HG02840 (cell line): Measurements from ENCODE around the gene RNASE1.
"Not testable (repeated sequence)": the region's sequence is repeated elsewhere in the genome, so short reads cannot be mapped to it uniquely, and the experiment has no call there.

Experiments
- ATAC-seq: cut with Tn5 transposase; IDR thresholded peaks from one replicate; pipeline ENCODE4 v1.9.1; 2021; ENCODE audit warnings: mild to moderate bottlenecking, moderate library complexity, moderate number of reproducible peaks; ENCODE audit not compliant: unreplicated experiment, low FRiP score

RNASE1 gene

GRCh38 chr14:20775901-20776300 is 26.7 kb downstream of the RNASE1 start:
- ATAC-seq, result no peak

- no peak for ATAC-seq
These were observed 27.6 kb downstream of the RNASE1 start for GRCh38 chr14:20775043-20775442.

- no peak for ATAC-seq
These were observed 28.3 kb downstream of the RNASE1 start for GRCh38 chr14:20774258-20774824.

DNA sequence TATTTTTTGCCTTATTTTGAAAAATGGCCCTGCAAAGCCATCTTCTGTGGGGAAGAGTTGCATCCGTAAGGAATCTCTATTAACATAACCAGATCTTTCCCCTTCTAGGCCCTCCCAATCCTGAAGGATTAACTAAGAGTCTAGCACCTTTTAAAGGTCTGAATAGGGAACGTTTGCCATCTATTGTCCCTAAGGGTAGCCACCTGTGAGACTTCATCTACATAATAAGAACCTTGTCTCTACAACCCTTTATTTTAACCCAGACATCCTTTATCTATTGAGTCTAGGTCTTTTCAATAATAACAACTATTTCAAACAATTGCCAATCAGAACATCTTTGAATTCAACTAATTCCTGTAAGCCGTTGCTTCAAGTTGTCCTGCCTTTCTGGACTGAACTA is 30.0 kb downstream of the RNASE1 start:
- ATAC-seq, result no peak

DNA sequence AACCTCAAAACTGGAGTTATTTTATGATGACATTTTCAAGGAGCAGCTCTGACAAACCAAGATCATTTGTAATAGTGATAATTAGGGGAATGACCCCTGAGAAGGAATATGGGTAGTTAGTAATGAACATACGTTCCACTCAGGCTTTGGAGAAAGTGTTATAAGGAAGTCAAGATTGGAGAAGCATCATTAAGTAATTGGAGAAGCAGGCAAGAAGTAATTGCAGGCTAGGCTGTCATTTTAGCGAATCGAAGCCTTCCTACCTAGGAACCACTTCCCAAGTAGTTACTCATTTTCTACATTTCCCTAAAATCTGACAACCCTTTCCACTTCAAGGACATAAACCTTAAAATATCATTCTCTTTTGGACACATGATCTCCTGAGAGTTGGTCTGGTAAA is 33.2 kb downstream of the RNASE1 start:
- no peak for ATAC-seq

- ATAC-seq, result no peak
These were observed 34.1 kb downstream of the RNASE1 start for GRCh38 chr14:20768593-20768892.

DNA sequence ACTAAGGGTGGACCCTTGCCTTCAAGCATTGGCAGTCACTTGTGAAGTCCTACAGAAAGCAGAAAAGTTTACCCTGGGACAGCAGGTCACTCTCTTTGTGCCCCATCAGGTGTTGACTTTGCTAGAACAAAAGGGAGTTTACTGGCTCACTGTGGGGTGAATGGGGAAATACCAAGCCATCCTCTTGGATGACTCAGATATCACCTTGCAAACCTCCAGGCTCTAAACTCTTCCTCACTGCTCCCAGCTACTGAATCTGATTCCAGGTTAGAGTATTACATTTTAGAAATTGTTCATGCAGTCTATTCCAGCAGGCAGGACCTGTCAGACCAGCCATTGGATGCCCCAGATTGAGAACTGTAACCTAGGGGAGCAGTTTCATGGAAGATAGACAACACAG is 41.7 kb downstream of the RNASE1 start:
- ATAC-seq, result no peak

- ATAC-seq, result not testable (repeated sequence)
These were observed 43.2 kb downstream of the RNASE1 start for GRCh38 chr14:20759465-20759864.

DNA sequence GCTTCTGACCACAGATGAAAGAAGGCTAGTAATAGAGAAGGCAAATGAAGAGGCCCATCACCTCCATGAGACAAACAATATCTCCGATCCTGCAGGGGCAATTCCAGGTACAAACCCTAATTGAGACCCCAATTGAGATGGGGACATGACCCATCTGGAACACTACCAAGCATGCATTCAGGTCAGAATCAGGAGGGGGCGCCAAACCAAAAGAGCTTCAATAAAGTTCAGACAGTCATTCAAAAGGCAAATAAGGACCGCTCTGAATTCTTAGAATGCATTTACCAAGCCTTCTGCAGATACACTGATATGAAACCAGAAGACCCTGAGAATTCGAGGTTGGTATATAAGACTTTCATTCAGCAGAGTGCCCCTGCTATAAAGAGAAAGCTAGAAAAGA is 44.7 kb downstream of the RNASE1 start:
- no peak for ATAC-seq

GRCh38 chr14:20755037-20755436 is 47.6 kb downstream of the RNASE1 start:
- no peak for ATAC-seq

- no peak for ATAC-seq
These were observed 48.3 kb downstream of the RNASE1 start for GRCh38 chr14:20754308-20754707.

DNA sequence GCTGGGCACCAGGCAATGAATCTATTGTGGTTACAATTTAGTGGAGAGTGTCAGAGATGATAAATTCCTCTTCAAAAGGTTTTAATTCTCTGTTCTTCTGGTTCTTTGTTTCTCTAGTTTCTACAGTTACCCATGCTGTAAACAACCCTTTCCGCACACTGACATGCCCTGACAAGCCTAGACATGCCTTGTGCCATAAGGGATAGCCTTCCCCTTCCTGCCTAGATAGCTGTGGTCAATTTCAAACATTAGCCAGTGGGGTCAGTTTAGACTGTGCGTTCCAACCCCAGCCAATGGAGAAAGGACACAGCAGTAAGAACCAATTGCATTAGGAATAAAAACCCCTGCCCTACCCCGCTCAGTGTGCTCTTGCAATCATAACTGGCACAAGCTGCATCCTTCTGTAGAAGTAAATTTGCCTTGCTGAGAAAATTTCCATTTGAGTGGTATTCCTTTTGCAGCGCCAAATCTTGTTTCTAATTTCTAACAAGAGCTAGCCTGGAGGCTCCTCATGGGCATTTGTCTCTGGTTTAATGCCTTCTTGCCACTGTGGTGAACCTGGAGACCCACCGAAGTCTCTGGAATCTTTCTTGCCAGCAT is 50.6 kb downstream of the RNASE1 start:
- no peak for ATAC-seq
